K562 (cell line): ENCODE results near the gene EPHB6. TPM values are rescaled to one million over a fixed set of nuclear protein-coding genes. Genes with fewer than 3 reads are reported as not detected.

Experiments
- ATAC-seq: fragments of 200-7000 bp; cut with Tn5 transposase; 3 replicates; pipeline ENCODE4 v1.9.1; 2020; ENCODE audit warnings: moderate library complexity
- BruUV-seq: library from RNA; stranded (reverse); fragments of 400-500 nt; replicated peaks from 2 replicates; lab custom pipeline; 2021; lab: Mats Ljungman, UMichigan
- CTCF ChIA-PET: fragments of 300-600 bp; formaldehyde crosslinking; extraction: SDS; loops from one replicate; lab custom pipeline; 2021; ENCODE audit warnings: low intra/inter-chr PET ratio; lab: Yijun Ruan, JAX
- POLR2A ChIA-PET: fragments of 300-600, 350-650 bp; sonication (Branson Sonifier 250); formaldehyde crosslinking; extraction: SDS; loops from one replicate; lab custom pipeline; 2021; ENCODE audit warnings: antibody characterized with exemption, inconsistent platforms; lab: Yijun Ruan, JAX
- DNase-seq, 4 experiments: peaks; one replicate each; pipeline versions ENCODE4 v3.0.0 to v3.0.0-alpha.2; 2011 to 2018; ENCODE audit warnings: low spot score in 3 of 4, mixed read lengths in 3 of 4; ENCODE audit errors: extremely low read depth in 1 of 4
- FAIRE-seq: peaks from 2 replicates; lab custom pipeline; 2011; peaks lifted over from hg19 to GRCh38; lab: Jason Lieb, UNC
- H2AFZ ChIP-seq: 2 replicates; pipeline ENCODE4 v1.6.0; 2011; ENCODE audit warnings: low read depth, low read length, control low read depth, inconsistent platforms
- H3K27ac ChIP-seq: fragments of 200-600 bp; 3 replicates; pipeline ENCODE4 v1.8.0; 2011; ENCODE audit warnings: low read depth, mild to moderate bottlenecking, control low read depth, inconsistent platforms, low read length, moderate library complexity, mixed read lengths; ENCODE audit errors: extremely low read depth
- H3K27me3 ChIP-seq, 2 experiments: fragments of 300-600 bp in 1 of 2; 2 replicates in 1 of 2; 3 replicates in 1 of 2; pipeline versions ENCODE4 v1.6.0 to v1.8.0; 2011; ENCODE audit warnings: inconsistent platforms in 2 of 2, low read length in 2 of 2, mild to moderate bottlenecking in 1 of 2, mixed read lengths in 1 of 2, moderate library complexity in 1 of 2; ENCODE audit not compliant: control insufficient read depth in 2 of 2, insufficient read depth in 2 of 2
- H3K36me3 ChIP-seq: fragments of 300-600 bp; 3 replicates; pipeline ENCODE4 v1.8.0; 2011; ENCODE audit warnings: mild to moderate bottlenecking, low read length, inconsistent platforms; ENCODE audit not compliant: control insufficient read depth, insufficient read depth
- H3K4me1 ChIP-seq, 2 experiments: fragments of 200-600 bp in 1 of 2; replicated peaks in 1 of 2; 2 replicates in 1 of 2; 3 replicates in 1 of 2; pipeline versions ENCODE4 v1.5.1 to v1.8.0; 2011; ENCODE audit warnings: inconsistent platforms in 2 of 2, low read length in 2 of 2, mild to moderate bottlenecking in 1 of 2, mixed read lengths in 1 of 2, moderate library complexity in 1 of 2; ENCODE audit not compliant: control insufficient read depth in 2 of 2, insufficient read depth in 2 of 2
- H3K4me2 ChIP-seq: 2 replicates; pipeline ENCODE4 v1.6.1; 2011; ENCODE audit warnings: low read length, control low read depth, inconsistent platforms, mixed read lengths; ENCODE audit not compliant: insufficient read depth
- H3K4me3 ChIP-seq: fragments of 200-600 bp; sonication (generic), shearing (Covaris generic); 2 replicates; pipeline ENCODE4 v1.5.1; 2016; ENCODE audit warnings: control low read depth, inconsistent platforms
- H3K79me2 ChIP-seq: fragments of 200-600 bp; 3 replicates; pipeline ENCODE4 v1.8.0; 2011; ENCODE audit warnings: low read length, inconsistent platforms; ENCODE audit not compliant: control insufficient read depth, insufficient read depth
- H3K9ac ChIP-seq, 2 experiments: 2 replicates each; pipeline versions ENCODE4 v1.6.0 to v1.6.1; 2011; ENCODE audit warnings: low read depth in 2 of 2, low read length in 2 of 2, control low read depth in 1 of 2, inconsistent platforms in 1 of 2, mild to moderate bottlenecking in 1 of 2, mixed read lengths in 1 of 2; ENCODE audit not compliant: insufficient read depth in 1 of 2
- H3K9me1 ChIP-seq: one replicate; pipeline ENCODE4 v1.6.0; 2011; ENCODE audit warnings: inconsistent platforms, mild to moderate bottlenecking, low read length, moderate library complexity; ENCODE audit not compliant: control insufficient read depth, insufficient read depth
- H3K9me3 ChIP-seq: replicated peaks from 2 replicates; pipeline ENCODE4 v1.5.1; 2011; ENCODE audit warnings: low read depth, low read length, inconsistent platforms; ENCODE audit not compliant: control insufficient read depth, insufficient read depth
- H4K20me1 ChIP-seq: replicated peaks from 2 replicates; pipeline ENCODE4 v1.6.1; 2011; ENCODE audit warnings: low read length, inconsistent platforms, mixed read lengths; ENCODE audit not compliant: control insufficient read depth, insufficient read depth
- ZFP30 ChIP-seq: fragments of 250-450 bp; sonication (Bioruptor Pico); IDR thresholded peaks from 2 replicates; pipeline ENCODE4 v1.8.0; 2022; ENCODE audit warnings: moderate library complexity, mild to moderate bottlenecking, inconsistent platforms, borderline replicate concordance
- ZNF12 ChIP-seq: sonication (generic); formaldehyde crosslinking; IDR thresholded peaks from 2 replicates; pipeline ENCODE4 v1.4.0; 2020; ENCODE audit warnings: mild to moderate bottlenecking, missing genetic modification reagents
- ZNF766 ChIP-seq: fragments of 200-800 bp; sonication (Bioruptor generic); conservative IDR thresholded peaks from 2 replicates; pipeline ENCODE4 v1.6.1; 2016; ENCODE audit warnings: missing genetic modification characterization, missing compliant biosample characterization
- ZNF778 ChIP-seq: fragments of 450-650 bp; formaldehyde crosslinking; IDR thresholded peaks from 2 replicates; pipeline ENCODE4 v1.4.0; 2020; ENCODE audit warnings: mild to moderate bottlenecking, moderate library complexity
- WGBS: fragments of 100-300 bp; shearing (Covaris generic); methylation state at CpG from one replicate; pipeline ENCODE4 v1.1.6; 2016; ENCODE audit warnings: low coverage, mixed read lengths; ENCODE audit not compliant: insufficient coverage; ENCODE audit errors: missing lambda C conversion rate; 5-methylcytosine and 5-hydroxymethylcytosine counted together
- in situ Hi-C: fragments of 300-500 bp; cut with MboI; formaldehyde crosslinking; loops from 4 replicates; pipeline ENCODE4 v1.15.0; 2018; ENCODE audit warnings: inconsistent platforms, mixed read lengths
- intact Hi-C: fragments of 100-400 bp; cut with micrococcal nuclease; formaldehyde crosslinking; loops from 2 replicates; pipeline ENCODE4 v1.14.2; 2022
- polyA plus RNA-seq, 8 experiments: library from polyadenylated mRNA; depleted of rRNA in 4 of 8; stranded (reverse) in 5 of 8; unstranded in 3 of 8; fragments of >200 nt; fragmentation: Nextera tagmentation in 2 of 8; fragmentation: Illumina TruSeq in 1 of 8; extraction: Ambion mirVana in 2 of 8; extraction: Trizol in 1 of 8; gene quantifications; 2 replicates each; pipeline versions ENCODE4 v1.2.1 to v1.2.3, GENCODE V29; 2011 to 2014; ENCODE audit warnings: inconsistent platforms in 1 of 8, missing spikeins in 1 of 8
- total RNA-seq, 7 experiments: library from RNA; depleted of rRNA in 6 of 7; stranded (reverse); fragments of >200 nt in 6 of 7; fragmentation: Illumina TruSeq in 2 of 7; extraction: Trizol in 2 of 7; gene quantifications; 2 replicates each; pipeline versions ENCODE4 v1.2.1 to v1.2.3, GENCODE V29; 2011 to 2021; ENCODE audit warnings: low replicate concordance in 1 of 7
- TF ChIP-seq, protein P1 (sequence below): fragments of 450-650 bp; IDR thresholded peaks from 2 replicates; pipeline ENCODE4 v1.7.1; 2018; ENCODE audit warnings: mild to moderate bottlenecking, low read depth; ENCODE audit not compliant: partially characterized antibody
- TF ChIP-seq, protein P2 (sequence below): fragments of 450-650 bp; formaldehyde crosslinking; IDR thresholded peaks from 2 replicates; pipeline ENCODE4 v1.4.0; 2020; ENCODE audit warnings: mild to moderate bottlenecking, mixed read lengths
- TF ChIP-seq, protein P3 (sequence below), 2 experiments: fragments of 200-800 bp in 1 of 2; sonication (Bioruptor generic) in 1 of 2; sonication (generic) in 1 of 2; formaldehyde crosslinking in 1 of 2; IDR thresholded peaks in 1 of 2; conservative IDR thresholded peaks in 1 of 2; 2 replicates each; pipeline versions ENCODE4 v1.5.0 to v1.6.1; 2016 to 2020; ENCODE audit warnings: missing compliant biosample characterization in 1 of 2, missing genetic modification characterization in 1 of 2, missing genetic modification reagents in 1 of 2
- TF ChIP-seq, protein P4 (sequence below): fragments of 450-650 bp; IDR thresholded peaks from 2 replicates; pipeline ENCODE4 v1.6.1; 2018; ENCODE audit warnings: mild to moderate bottlenecking, low read depth; ENCODE audit not compliant: partially characterized antibody
- TF ChIP-seq, protein P5 (sequence below): fragments of 250-450 bp; sonication (Bioruptor Pico); IDR thresholded peaks from 2 replicates; pipeline ENCODE4 v1.4.0; 2020; ENCODE audit warnings: mild to moderate bottlenecking, moderate library complexity

Gene EPHB6
- total and polyA plus RNA-seq, 9 of the 15 experiments (the other 6 are each of a cell fraction or from before 2014, with no cell fraction given) = 1.4 to 123 (median 7.6) TPM

DNA sequence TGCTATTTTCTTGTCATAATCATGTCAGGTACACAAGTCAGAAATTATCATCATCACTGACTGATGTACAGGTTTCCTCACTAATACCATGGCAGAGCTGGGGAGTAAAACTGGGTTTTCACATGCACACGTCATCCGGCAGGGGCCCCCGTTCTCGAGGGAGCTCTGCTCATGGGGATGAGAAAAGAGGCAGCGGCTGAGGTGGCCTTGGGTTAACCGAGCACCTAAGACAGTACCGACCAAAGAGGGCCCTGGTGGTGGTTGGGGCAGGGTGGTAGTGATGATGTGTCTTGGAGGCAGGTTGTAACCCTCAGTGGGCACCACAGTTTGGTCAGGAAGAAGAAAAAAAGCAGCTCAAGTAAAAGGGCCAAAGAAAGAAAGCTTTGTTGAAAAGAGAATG is 42.8 kb downstream of the EPHB6 start:
- Histone ChIP-seq H3K27ac (no peak overlapping the region), H3K36me3 (no peaks in the 10 kb centered on the region), H3K9ac (no peak overlapping the region), H3K9me1 (peaks cover 2% of the 10 kb centered on the region), H3K27me3 (peaks cover 18 to 47% of the 10 kb centered on the region in 2 experiments), H3K9me3 (no peaks in the 10 kb centered on the region), H3K4me2 (no peak overlapping the region), H3K4me1 (no peaks in the 10 kb centered on the region), H4K20me1 (peaks cover 10% of the 10 kb centered on the region; the same call in 1 of the 2 replicates), H3K4me3 (no peak overlapping the region), H2AFZ (no peak overlapping the region), H3K79me2 (no peaks in the 10 kb centered on the region)
- DNase-seq (no peak), FAIRE-seq (no peak), ATAC-seq (peak; percentile 30; the same call in 1 of the 3 replicates)
- POLR2A ChIA-PET = interaction anchor here (0.9 to 1.3 kb wide), 2 partner anchors 16 to 42 kb away, joined by 3 read pairs; no protein-coding TSS in a partner anchor
- CTCF ChIA-PET = no interaction called here
- WGBS = 2% methylated on average over 7 of the region's 7 CpGs
- BruUV-seq = no TSS peak
- intact Hi-C loops = no loop called here
- in situ Hi-C loops = no loop called here
- TF ChIP-seq, protein P1, sequence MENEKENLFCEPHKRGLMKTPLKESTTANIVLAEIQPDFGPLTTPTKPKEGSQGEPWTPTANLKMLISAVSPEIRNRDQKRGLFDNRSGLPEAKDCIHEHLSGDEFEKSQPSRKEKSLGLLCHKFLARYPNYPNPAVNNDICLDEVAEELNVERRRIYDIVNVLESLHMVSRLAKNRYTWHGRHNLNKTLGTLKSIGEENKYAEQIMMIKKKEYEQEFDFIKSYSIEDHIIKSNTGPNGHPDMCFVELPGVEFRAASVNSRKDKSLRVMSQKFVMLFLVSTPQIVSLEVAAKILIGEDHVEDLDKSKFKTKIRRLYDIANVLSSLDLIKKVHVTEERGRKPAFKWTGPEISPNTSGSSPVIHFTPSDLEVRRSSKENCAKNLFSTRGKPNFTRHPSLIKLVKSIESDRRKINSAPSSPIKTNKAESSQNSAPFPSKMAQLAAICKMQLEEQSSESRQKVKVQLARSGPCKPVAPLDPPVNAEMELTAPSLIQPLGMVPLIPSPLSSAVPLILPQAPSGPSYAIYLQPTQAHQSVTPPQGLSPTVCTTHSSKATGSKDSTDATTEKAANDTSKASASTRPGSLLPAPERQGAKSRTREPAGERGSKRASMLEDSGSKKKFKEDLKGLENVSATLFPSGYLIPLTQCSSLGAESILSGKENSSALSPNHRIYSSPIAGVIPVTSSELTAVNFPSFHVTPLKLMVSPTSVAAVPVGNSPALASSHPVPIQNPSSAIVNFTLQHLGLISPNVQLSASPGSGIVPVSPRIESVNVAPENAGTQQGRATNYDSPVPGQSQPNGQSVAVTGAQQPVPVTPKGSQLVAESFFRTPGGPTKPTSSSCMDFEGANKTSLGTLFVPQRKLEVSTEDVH = no peak
- TF ChIP-seq ZFP30 (CRISPR knock-in tag) (no peak), ZNF12 (CRISPR knock-in tag) (no peak), ZNF778 (CRISPR knock-in tag) (no peak), ZNF766 (no peak)
- TF ChIP-seq, protein P2, sequence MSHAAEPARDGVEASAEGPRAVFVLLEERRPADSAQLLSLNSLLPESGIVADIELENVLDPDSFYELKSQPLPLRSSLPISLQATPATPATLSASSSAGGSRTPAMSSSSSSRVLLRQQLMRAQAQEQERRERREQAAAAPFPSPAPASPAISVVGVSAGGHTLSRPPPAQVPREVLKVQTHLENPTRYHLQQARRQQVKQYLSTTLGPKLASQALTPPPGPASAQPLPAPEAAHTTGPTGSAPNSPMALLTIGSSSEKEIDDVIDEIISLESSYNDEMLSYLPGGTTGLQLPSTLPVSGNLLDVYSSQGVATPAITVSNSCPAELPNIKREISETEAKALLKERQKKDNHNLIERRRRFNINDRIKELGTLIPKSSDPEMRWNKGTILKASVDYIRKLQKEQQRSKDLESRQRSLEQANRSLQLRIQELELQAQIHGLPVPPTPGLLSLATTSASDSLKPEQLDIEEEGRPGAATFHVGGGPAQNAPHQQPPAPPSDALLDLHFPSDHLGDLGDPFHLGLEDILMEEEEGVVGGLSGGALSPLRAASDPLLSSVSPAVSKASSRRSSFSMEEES (CRISPR knock-in tag) = no peak
- TF ChIP-seq, protein P3, sequence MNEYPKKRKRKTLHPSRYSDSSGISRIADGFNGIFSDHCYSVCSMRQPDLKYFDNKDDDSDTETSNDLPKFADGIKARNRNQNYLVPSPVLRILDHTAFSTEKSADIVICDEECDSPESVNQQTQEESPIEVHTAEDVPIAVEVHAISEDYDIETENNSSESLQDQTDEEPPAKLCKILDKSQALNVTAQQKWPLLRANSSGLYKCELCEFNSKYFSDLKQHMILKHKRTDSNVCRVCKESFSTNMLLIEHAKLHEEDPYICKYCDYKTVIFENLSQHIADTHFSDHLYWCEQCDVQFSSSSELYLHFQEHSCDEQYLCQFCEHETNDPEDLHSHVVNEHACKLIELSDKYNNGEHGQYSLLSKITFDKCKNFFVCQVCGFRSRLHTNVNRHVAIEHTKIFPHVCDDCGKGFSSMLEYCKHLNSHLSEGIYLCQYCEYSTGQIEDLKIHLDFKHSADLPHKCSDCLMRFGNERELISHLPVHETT (CRISPR knock-in tag; conservative IDR thresholded peaks at IDR 0.05 in 1 of 2, IDR thresholded peaks at IDR 0.05 in 1 of 2) = no peak
- TF ChIP-seq, protein P4, sequence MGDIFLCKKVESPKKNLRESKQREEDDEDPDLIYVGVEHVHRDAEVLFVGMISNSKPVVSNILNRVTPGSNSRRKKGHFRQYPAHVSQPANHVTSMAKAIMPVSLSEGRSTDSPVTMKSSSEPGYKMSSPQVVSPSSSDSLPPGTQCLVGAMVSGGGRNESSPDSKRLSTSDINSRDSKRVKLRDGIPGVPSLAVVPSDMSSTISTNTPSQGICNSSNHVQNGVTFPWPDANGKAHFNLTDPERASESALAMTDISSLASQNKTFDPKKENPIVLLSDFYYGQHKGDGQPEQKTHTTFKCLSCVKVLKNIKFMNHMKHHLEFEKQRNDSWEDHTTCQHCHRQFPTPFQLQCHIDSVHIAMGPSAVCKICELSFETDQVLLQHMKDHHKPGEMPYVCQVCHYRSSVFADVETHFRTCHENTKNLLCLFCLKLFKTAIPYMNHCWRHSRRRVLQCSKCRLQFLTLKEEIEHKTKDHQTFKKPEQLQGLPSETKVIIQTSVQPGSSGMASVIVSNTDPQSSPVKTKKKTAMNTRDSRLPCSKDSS = no peak
- TF ChIP-seq, protein P5, sequence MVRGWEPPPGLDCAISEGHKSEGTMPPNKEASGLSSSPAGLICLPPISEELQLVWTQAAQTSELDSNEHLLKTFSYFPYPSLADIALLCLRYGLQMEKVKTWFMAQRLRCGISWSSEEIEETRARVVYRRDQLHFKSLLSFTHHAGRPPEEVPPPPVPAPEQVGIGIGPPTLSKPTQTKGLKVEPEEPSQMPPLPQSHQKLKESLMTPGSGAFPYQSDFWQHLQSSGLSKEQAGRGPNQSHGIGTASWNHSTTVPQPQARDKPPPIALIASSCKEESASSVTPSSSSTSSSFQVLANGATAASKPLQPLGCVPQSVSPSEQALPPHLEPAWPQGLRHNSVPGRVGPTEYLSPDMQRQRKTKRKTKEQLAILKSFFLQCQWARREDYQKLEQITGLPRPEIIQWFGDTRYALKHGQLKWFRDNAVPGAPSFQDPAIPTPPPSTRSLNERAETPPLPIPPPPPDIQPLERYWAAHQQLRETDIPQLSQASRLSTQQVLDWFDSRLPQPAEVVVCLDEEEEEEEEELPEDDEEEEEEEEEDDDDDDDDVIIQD (CRISPR knock-in tag) = no peak
